Stimulated activated CD8-positive, alpha-beta memory T cell treated with anti-CD3 and anti-CD28 coated beads, Interleukin-15, amount 100 ng/mL, for 1 hour (primary cell): ENCODE measurements around the gene MYH10.
"Not testable (repeated sequence)": the region's sequence is repeated elsewhere in the genome, so short reads cannot be mapped to it uniquely, and the experiment has no call there.

Source experiments
- DNase-seq: peaks from one replicate; pipeline ENCODE4 v3.0.0-alpha.2; 2020; ENCODE audit warnings: low read depth

MYH10 gene

GRCh38 chr17:8556074-8556473, 74.5 kb downstream of the MYH10 start:
- no peak for DNase-seq

GRCh38 chr17:8555062-8555461, 75.5 kb downstream of the MYH10 start:
- DNase-seq = no peak

GRCh38 chr17:8552577-8553320, 77.8 kb downstream of the MYH10 start:
- DNase-seq = no peak

- DNase-seq = no peak
Observed at GRCh38 chr17:8542599-8543502, 87.7 kb downstream of the MYH10 start.

- not testable (repeated sequence) for DNase-seq
Observed at GRCh38 chr17:8539976-8540375, 90.5 kb downstream of the MYH10 start.

- DNase-seq = no peak
Observed at GRCh38 chr17:8537734-8538133, 92.8 kb downstream of the MYH10 start.

GRCh38 chr17:8534498-8535188, 95.9 kb downstream of the MYH10 start:
- DNase-seq = no peak

- no peak for DNase-seq
Observed at GRCh38 chr17:8532021-8532420, 98.5 kb downstream of the MYH10 start.

- DNase-seq = no peak
Observed at GRCh38 chr17:8522577-8522976, 107.9 kb downstream of the MYH10 start.

- no peak for DNase-seq
Observed at GRCh38 chr17:8520981-8521380, 109.5 kb downstream of the MYH10 start.

- DNase-seq = no peak
Observed at GRCh38 chr17:8518850-8519249, 111.7 kb downstream of the MYH10 start.

GRCh38 chr17:8518326-8518725, 112.2 kb downstream of the MYH10 start:
- no peak for DNase-seq

- no peak for DNase-seq
Observed at GRCh38 chr17:8514801-8515200, 115.7 kb downstream of the MYH10 start.

- DNase-seq = no peak
Observed at GRCh38 chr17:8506145-8506544, 124.4 kb downstream of the MYH10 start.

GRCh38 chr17:8504460-8505207, 125.9 kb downstream of the MYH10 start:
- no peak for DNase-seq

GRCh38 chr17:8503807-8504206, 126.7 kb downstream of the MYH10 start:
- DNase-seq = no peak

GRCh38 chr17:8503368-8503767, 127.2 kb downstream of the MYH10 start:
- no peak for DNase-seq

- no peak for DNase-seq
Observed at GRCh38 chr17:8502126-8502525, 128.4 kb downstream of the MYH10 start.

GRCh38 chr17:8500609-8501008, 129.9 kb downstream of the MYH10 start:
- DNase-seq = no peak

- no peak for DNase-seq
Observed at GRCh38 chr17:8499614-8500013, 130.9 kb downstream of the MYH10 start.

GRCh38 chr17:8499171-8499570, 131.4 kb downstream of the MYH10 start:
- no peak for DNase-seq

- DNase-seq = no peak
Observed at GRCh38 chr17:8496081-8496480, 134.4 kb downstream of the MYH10 start.
